Activated CD4-positive, CD25-positive, alpha-beta regulatory T cell treated with anti-CD3 and anti-CD28 coated beads, Interleukin-2, amount 50 U/mL, for 16 hours (primary cell): ENCODE results near the gene OLFML3.

Experiments
- DNase-seq: peaks from one replicate; pipeline ENCODE4 v3.0.0-alpha.2; 2020; ENCODE audit warnings: low read depth, low spot score

The OLFML3 gene

GRCh38 chr1:113949007-113949406, 30.3 kb upstream of the OLFML3 start:
- DNase-seq, result no peak

DNA sequence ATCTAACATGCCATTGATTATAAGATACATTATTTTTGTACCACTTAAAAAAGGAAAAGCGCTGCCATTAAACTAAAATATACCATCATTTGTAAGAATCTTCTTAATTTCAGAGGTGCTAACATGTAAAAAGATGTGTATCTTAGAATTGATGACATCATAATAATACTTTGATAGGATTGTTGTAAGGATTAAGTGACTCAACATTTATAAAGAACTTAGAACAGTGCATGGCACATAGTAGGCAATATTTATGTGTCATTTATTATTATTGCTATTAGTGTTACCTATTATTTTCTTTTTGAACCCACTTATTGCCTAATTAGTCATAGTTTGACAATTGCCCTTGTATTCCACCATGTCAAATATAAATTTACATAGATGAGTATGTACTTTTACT, 28.4 kb upstream of the OLFML3 start:
- no peak for DNase-seq

DNA sequence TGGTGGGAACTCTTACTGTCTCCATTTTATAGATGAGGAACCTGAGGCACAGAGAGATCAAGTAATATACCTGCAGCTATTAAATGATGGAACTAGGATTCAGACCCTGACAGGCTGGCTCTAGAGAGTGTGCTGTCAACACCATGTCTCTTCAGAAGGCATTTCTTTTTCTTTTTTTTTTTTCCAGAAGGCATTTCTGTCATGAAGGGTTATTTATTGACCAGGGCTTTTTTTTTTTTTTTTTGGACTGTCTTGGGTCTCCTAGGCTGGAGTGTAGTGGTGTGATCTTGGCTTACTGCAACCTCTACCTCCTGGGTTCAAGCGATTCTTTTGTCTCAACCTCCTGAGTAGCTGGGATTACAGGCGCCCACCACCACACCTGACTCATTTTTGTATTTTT, 27.6 kb upstream of the OLFML3 start:
- no peak for DNase-seq

DNA sequence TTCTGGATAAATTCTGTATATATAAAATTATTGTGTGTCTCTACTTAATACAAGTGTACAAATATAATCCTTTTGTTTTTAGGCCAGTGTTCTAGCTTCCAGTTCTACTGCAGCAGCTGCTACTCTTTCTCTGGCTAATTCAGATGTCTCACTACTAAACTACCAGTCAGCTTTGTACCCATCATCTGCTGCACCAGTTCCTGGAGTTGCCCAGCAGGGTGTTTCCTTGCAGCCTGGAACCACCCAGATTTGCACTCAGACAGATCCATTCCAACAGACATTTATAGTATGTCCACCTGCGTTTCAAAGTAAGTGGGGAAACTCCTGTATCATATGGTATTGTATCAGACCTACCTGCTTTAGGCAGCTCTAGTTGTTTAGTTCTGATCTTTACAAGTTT, 21.3 kb upstream of the OLFML3 start:
- DNase-seq, result no peak

DNA sequence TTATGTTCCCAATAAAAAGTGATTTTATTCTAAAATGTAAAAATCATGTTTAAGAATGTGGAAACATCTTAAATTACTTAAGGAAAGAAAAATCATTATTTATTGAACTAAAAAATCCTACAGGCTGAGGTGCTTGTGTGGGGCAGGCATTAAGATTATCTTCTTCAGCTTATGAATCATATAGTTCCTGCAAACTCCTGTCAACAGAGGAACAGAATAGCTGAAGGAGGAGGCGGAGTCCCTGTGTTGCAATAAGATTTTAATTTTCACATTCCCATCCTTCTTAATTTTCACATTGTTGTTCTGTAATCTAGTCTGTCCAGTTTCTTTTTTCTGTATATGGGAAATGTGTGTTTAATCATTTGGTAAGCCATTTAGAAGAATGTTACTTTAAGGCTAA, 20.6 kb upstream of the OLFML3 start:
- no peak for DNase-seq

- no peak for DNase-seq
Measured at GRCh38 chr1:113963281-113963906, 15.9 kb upstream of the OLFML3 start.

DNA sequence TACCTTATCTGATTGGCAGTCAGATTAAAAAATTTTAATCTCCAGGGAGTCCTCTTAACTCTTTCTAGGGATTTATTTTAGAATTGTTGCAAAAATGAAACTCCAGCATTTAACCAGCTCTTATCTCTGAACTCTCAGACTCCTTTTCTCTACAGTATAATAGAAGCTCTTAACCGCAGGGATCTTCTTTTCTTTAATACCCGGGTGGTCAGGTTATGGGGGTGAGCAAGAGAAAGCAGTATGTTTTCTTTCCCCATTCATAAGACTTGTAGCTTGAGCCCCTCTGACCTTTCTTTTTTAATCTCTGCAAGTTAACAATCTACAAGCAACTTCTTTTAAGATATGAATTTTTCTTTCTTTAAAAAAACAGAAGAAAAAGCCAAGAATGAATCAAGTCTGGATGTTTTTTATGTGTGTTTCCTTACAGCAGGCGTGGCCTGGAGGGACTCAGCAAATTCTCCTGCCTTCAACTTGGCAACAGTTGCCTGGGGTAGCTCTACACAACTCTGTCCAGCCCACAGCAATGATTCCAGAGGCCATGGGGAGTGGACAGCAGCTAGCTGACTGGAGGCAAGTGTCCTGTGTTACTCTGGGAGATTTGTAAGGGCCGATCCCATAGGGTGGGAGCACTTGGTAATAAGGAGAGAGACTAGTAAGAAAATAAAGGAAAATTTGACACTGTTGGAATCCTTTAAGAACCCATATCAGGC, 13.4 kb upstream of the OLFML3 start:
- DNase-seq, result no peak

DNA sequence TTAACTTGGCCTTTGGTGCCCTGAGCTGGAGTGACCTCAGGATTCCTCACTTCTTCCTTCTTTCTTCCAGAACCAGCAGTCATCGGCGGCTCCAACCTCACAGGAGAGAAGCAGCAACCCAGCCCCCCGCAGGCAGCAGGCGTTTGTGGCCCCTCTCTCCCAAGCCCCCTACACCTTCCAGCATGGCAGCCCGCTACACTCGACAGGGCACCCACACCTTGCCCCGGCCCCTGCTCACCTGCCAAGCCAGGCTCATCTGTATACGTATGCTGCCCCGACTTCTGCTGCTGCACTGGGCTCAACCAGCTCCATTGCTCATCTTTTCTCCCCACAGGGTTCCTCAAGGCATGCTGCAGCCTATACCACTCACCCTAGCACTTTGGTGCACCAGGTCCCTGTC, 6.3 kb upstream of the OLFML3 start:
- no peak for DNase-seq

GRCh38 chr1:113975211-113975895, 3.9 kb upstream of the OLFML3 start:
- no peak for DNase-seq

- no peak for DNase-seq
Measured at GRCh38 chr1:113976609-113977278, 2.5 kb upstream of the OLFML3 start.

- DNase-seq, result no peak
Measured at GRCh38 chr1:113977906-113978305, 1.4 kb upstream of the OLFML3 start.

DNA sequence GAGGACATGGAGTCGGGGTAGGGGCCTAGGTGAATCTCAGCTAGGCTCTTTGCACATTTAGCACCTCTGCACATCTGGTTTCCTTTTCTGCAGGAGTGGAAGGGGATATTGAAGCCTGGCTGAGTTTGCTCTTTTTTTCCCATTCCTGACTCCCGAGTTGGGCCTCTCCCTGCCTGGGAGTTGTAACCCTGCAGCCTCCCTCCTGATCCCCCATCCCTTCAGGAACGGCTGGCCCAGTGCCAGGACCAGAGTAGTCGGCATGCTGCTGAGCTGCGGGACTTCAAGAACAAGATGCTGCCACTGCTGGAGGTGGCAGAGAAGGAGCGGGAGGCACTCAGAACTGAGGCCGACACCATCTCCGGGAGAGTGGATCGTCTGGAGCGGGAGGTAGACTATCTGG, 836 bp downstream of the OLFML3 start:
- DNase-seq, result no peak

GRCh38 chr1:113981962-113982931, 3.0 kb downstream of the OLFML3 start:
- DNase-seq, result no peak

- DNase-seq, result no peak
Measured at GRCh38 chr1:113982949-113983348, 3.7 kb downstream of the OLFML3 start.

GRCh38 chr1:113983391-113983790, 4.1 kb downstream of the OLFML3 start:
- DNase-seq, result no peak

GRCh38 chr1:113983826-113984225, 4.6 kb downstream of the OLFML3 start:
- no peak for DNase-seq

GRCh38 chr1:113984710-113985109, 5.4 kb downstream of the OLFML3 start:
- DNase-seq, result no peak

- no peak for DNase-seq
Measured at GRCh38 chr1:113986802-113987201, 7.5 kb downstream of the OLFML3 start.

GRCh38 chr1:113987259-113987658, 8.0 kb downstream of the OLFML3 start:
- no peak for DNase-seq

- DNase-seq, result no peak
Measured at GRCh38 chr1:113990530-113990929, 11.3 kb downstream of the OLFML3 start.

GRCh38 chr1:113990961-113991360, 11.7 kb downstream of the OLFML3 start:
- no peak for DNase-seq
